GM12878 (cell line): Measurements from ENCODE around the gene ZDHHC18.

ENCODE experiments used
- ATF3 ChIP-seq: IDR thresholded peaks from 2 replicates; pipeline ENCODE4 v1.6.1; 2011; ENCODE audit warnings: low read depth, mild to moderate bottlenecking, low read length, moderate library complexity, borderline replicate concordance; ENCODE audit errors: extremely low read depth
- EZH2 ChIP-seq: IDR thresholded peaks from 2 replicates; pipeline ENCODE4 v1.6.1; 2012; ENCODE audit warnings: low read depth, mild to moderate bottlenecking, control low read depth, inconsistent platforms, low read length, borderline replicate concordance; ENCODE audit not compliant: control insufficient read depth
- IKZF2 ChIP-seq, 2 experiments: fragments of 450-650 bp; IDR thresholded peaks; 2 replicates each; pipeline ENCODE4 v1.6.1; 2017; ENCODE audit warnings: mild to moderate bottlenecking in 2 of 2, moderate library complexity in 2 of 2
- POLR2AphosphoS5 ChIP-seq: IDR thresholded peaks from 2 replicates; pipeline ENCODE4 v1.6.1; 2011; ENCODE audit warnings: mild to moderate bottlenecking, low read length, inconsistent platforms
- TF ChIP-seq, protein P1 (sequence below): IDR thresholded peaks from 2 replicates; pipeline ENCODE4 v1.6.1; 2012; ENCODE audit warnings: mild to moderate bottlenecking, low read depth, low read length
- TF ChIP-seq, protein P2 (sequence below), 3 experiments: IDR thresholded peaks in 2 of 3; conservative IDR thresholded peaks in 1 of 3; 2 replicates each; pipeline ENCODE4 v1.5.1; 2011; ENCODE audit warnings: low read depth in 3 of 3, low read length in 3 of 3, mild to moderate bottlenecking in 3 of 3, control low read depth in 2 of 3, moderate library complexity in 2 of 3, inconsistent platforms in 1 of 3, mixed read lengths in 1 of 3; ENCODE audit not compliant: control insufficient read depth in 2 of 3, insufficient read depth in 1 of 3; ENCODE audit errors: extremely low read depth in 1 of 3

- TF ChIP-seq, protein P1, sequence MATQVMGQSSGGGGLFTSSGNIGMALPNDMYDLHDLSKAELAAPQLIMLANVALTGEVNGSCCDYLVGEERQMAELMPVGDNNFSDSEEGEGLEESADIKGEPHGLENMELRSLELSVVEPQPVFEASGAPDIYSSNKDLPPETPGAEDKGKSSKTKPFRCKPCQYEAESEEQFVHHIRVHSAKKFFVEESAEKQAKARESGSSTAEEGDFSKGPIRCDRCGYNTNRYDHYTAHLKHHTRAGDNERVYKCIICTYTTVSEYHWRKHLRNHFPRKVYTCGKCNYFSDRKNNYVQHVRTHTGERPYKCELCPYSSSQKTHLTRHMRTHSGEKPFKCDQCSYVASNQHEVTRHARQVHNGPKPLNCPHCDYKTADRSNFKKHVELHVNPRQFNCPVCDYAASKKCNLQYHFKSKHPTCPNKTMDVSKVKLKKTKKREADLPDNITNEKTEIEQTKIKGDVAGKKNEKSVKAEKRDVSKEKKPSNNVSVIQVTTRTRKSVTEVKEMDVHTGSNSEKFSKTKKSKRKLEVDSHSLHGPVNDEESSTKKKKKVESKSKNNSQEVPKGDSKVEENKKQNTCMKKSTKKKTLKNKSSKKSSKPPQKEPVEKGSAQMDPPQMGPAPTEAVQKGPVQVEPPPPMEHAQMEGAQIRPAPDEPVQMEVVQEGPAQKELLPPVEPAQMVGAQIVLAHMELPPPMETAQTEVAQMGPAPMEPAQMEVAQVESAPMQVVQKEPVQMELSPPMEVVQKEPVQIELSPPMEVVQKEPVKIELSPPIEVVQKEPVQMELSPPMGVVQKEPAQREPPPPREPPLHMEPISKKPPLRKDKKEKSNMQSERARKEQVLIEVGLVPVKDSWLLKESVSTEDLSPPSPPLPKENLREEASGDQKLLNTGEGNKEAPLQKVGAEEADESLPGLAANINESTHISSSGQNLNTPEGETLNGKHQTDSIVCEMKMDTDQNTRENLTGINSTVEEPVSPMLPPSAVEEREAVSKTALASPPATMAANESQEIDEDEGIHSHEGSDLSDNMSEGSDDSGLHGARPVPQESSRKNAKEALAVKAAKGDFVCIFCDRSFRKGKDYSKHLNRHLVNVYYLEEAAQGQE, result no peak
- TF ChIP-seq EZH2 (no peak), IKZF2 (IDR thresholded peaks at IDR 0.05) (no peak), ATF3 (no peak), POLR2AphosphoS5 (no peak)
- TF ChIP-seq, protein P2, sequence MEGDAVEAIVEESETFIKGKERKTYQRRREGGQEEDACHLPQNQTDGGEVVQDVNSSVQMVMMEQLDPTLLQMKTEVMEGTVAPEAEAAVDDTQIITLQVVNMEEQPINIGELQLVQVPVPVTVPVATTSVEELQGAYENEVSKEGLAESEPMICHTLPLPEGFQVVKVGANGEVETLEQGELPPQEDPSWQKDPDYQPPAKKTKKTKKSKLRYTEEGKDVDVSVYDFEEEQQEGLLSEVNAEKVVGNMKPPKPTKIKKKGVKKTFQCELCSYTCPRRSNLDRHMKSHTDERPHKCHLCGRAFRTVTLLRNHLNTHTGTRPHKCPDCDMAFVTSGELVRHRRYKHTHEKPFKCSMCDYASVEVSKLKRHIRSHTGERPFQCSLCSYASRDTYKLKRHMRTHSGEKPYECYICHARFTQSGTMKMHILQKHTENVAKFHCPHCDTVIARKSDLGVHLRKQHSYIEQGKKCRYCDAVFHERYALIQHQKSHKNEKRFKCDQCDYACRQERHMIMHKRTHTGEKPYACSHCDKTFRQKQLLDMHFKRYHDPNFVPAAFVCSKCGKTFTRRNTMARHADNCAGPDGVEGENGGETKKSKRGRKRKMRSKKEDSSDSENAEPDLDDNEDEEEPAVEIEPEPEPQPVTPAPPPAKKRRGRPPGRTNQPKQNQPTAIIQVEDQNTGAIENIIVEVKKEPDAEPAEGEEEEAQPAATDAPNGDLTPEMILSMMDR (IDR thresholded peaks at IDR 0.05 in 2 of 3, conservative IDR thresholded peaks at IDR 0.05 in 1 of 3; ENCODE audit: control insufficient read depth in 2 of 3, extremely low read depth in 1 of 3, insufficient read depth in 1 of 3, low read depth in 3 of 3, low read length in 3 of 3), result no peak
Observed at GRCh38 chr1:26779098-26779668, 47.3 kb upstream of the ZDHHC18 start.
